Neutrophil (primary cell): ENCODE results near the gene WDHD1.
"Not testable (repeated sequence)": the region's sequence is repeated elsewhere in the genome, so short reads cannot be mapped to it uniquely, and the experiment has no call there.

Experiments
- H3K27ac ChIP-seq: fragments of 200-600 bp; sonication (generic); 2 replicates; pipeline ENCODE4 v1.5.1; 2016; ENCODE audit warnings: mild to moderate bottlenecking, moderate library complexity
- H3K27me3 ChIP-seq: fragments of 200-600 bp; sonication (generic); 2 replicates; pipeline ENCODE4 v1.6.0; 2016; ENCODE audit warnings: mild to moderate bottlenecking
- H3K36me3 ChIP-seq: fragments of 200-600 bp; sonication (generic); 2 replicates; pipeline ENCODE4 v1.5.1; 2017
- H3K4me1 ChIP-seq, 2 experiments: fragments of 200-600 bp in 1 of 2; sonication (generic) in 1 of 2; 1 replicate in 1 of 2; 2 replicates in 1 of 2; pipeline versions ENCODE4 v1.5.1 to v1.6.1; 2013 to 2016; ENCODE audit warnings: low read depth in 1 of 2, low read length in 1 of 2, mild to moderate bottlenecking in 1 of 2, moderate library complexity in 1 of 2; ENCODE audit not compliant: control insufficient read depth in 1 of 2, insufficient read depth in 1 of 2
- H3K4me3 ChIP-seq, 2 experiments: fragments of 200-600 bp in 1 of 2; sonication (generic) in 1 of 2; 1 replicate in 1 of 2; 2 replicates in 1 of 2; pipeline ENCODE4 v1.5.1; 2013 to 2016; ENCODE audit warnings: low read depth in 1 of 2, low read length in 1 of 2, mild to moderate bottlenecking in 1 of 2, moderate library complexity in 1 of 2
- H3K9me3 ChIP-seq: fragments of 200-600 bp; sonication (generic); 2 replicates; pipeline ENCODE4 v1.5.1; 2016
- CTCF ChIP-seq: fragments of 200-600 bp; sonication (generic); IDR thresholded peaks from 2 replicates; pipeline ENCODE4 v1.5.1; 2016; ENCODE audit warnings: antibody characterized with exemption

WDHD1 gene

GRCh38 chr14:55026441-55026792 lies 482 bp downstream of the WDHD1 start:
- no peaks in the 10 kb centered on the region for H3K36me3 ChIP-seq
- H3K27ac ChIP-seq: peak overlapping the region; percentile 84
- no peaks in the 10 kb centered on the region for H3K9me3 ChIP-seq
- peak overlapping the region; percentile 67 to 68 for H3K4me3 ChIP-seq
- peaks cover 20 to 22% of the 10 kb centered on the region in 2 experiments for H3K4me1 ChIP-seq
- TF ChIP-seq CTCF: no peak
- H3K27me3 ChIP-seq: no peaks in the 10 kb centered on the region

GRCh38 chr14:55025948-55026347 lies 951 bp downstream of the WDHD1 start:
- Histone ChIP-seq H3K4me3 (peak overlapping the region in 1 of 2 experiments; percentile 68), H3K4me1 (peaks cover 20 to 22% of the 10 kb centered on the region in 2 experiments), H3K9me3 (no peaks in the 10 kb centered on the region), H3K27ac (no peak overlapping the region), H3K27me3 (no peaks in the 10 kb centered on the region), H3K36me3 (no peaks in the 10 kb centered on the region)
- no peak for TF ChIP-seq CTCF

- not testable (repeated sequence) for H3K27me3 ChIP-seq, H3K9me3 ChIP-seq, H3K27ac ChIP-seq, H3K4me3 ChIP-seq, H3K36me3 ChIP-seq
- H3K4me1 ChIP-seq: peaks cover 20 to 22% of the 10 kb centered on the region in 2 experiments
Observed at GRCh38 chr14:55024365-55024764, 2.5 kb downstream of the WDHD1 start.

- Histone ChIP-seq H3K9me3 (no peaks in the 10 kb centered on the region), H3K27me3 (no peaks in the 10 kb centered on the region), H3K4me3 (no peak overlapping the region), H3K27ac (no peak overlapping the region), H3K36me3 (no peaks in the 10 kb centered on the region), H3K4me1 (no peaks in the 10 kb centered on the region)
- TF ChIP-seq CTCF: no peak
Observed at GRCh38 chr14:55019968-55020554, 6.8 kb downstream of the WDHD1 start.

GRCh38 chr14:55015006-55015405 lies 11.9 kb downstream of the WDHD1 start:
- no peak for TF ChIP-seq CTCF
- Histone ChIP-seq H3K27me3 (no peaks in the 10 kb centered on the region), H3K9me3 (no peaks in the 10 kb centered on the region), H3K4me3 (no peak overlapping the region), H3K4me1 (no peaks in the 10 kb centered on the region), H3K36me3 (no peaks in the 10 kb centered on the region), H3K27ac (no peak overlapping the region)

GRCh38 chr14:55005071-55005470 lies 21.8 kb downstream of the WDHD1 start:
- H3K27ac ChIP-seq: no peak overlapping the region
- peaks cover 13% of the 10 kb centered on the region for H3K36me3 ChIP-seq
- H3K27me3 ChIP-seq: no peaks in the 10 kb centered on the region
- H3K4me3 ChIP-seq: no peak overlapping the region
- no peaks in the 10 kb centered on the region for H3K9me3 ChIP-seq
- peaks cover 7 to 15% of the 10 kb centered on the region in 2 experiments for H3K4me1 ChIP-seq
- TF ChIP-seq CTCF: no peak
